Measurements from ENCODE around the gene COL8A1.

COL8A1 gene

GRCh38 chr3:99634881-99635280 lies 3.5 kb upstream of the COL8A1 start:
- Histone ChIP-seq H3K27ac (ENCODE audit: low read depth, low read length) (no peak overlapping the region), H3K14ac (ENCODE audit: low read length) (no peak overlapping the region), H4K12ac (ENCODE audit: low read depth, low read length) (no peak overlapping the region), H4K8ac (ENCODE audit: low read depth, low read length) (no peak overlapping the region), H2AK5ac (ENCODE audit: low read length) (no peak overlapping the region), H3K4me2 (ENCODE audit: low read length) (no peak overlapping the region), H3K4me1 (ENCODE audit: control insufficient read depth in 1 of 2, insufficient read depth in 2 of 2, low read length in 2 of 2) (peaks cover 3 to 10% of the 10 kb centered on the region in 2 experiments), H2BK120ac (ENCODE audit: insufficient read depth, low read length, poor library complexity) (no peak overlapping the region), H2BK12ac (ENCODE audit: low read length) (no peak overlapping the region), H3K36me3 (ENCODE audit: control insufficient read depth in 1 of 2, insufficient read depth in 2 of 2, low read length in 2 of 2) (no peaks in the 10 kb centered on the region), H3K4ac (ENCODE audit: low read depth, low read length) (no peak overlapping the region), H2AFZ (ENCODE audit: insufficient read depth, low read length, poor library complexity) (no peak overlapping the region), H3K9ac (ENCODE audit: low read length) (no peak overlapping the region), H3K4me3 (ENCODE audit: low read depth, low read length) (no peak overlapping the region), H3K79me2 (ENCODE audit: control insufficient read depth, insufficient read depth, low read length, poor library complexity) (no peaks in the 10 kb centered on the region), H4K91ac (ENCODE audit: low read depth, low read length) (no peak overlapping the region), H3K9me3 (ENCODE audit: insufficient read depth, low read depth, low read length) (no peaks in the 10 kb centered on the region), H3K27me3 (ENCODE audit: insufficient read depth, low read length) (no peaks in the 10 kb centered on the region), H3K23ac (ENCODE audit: low read length) (no peak overlapping the region), H3K79me1 (ENCODE audit: low read length) (peaks cover 2% of the 10 kb centered on the region), H3K18ac (ENCODE audit: low read length) (no peak overlapping the region), H2BK5ac (ENCODE audit: low read depth, low read length, poor library complexity) (no peak overlapping the region)
- WGBS (ENCODE audit: extremely low coverage, insufficient coverage, insufficient read length), result no CpG with 5 or more reads among the region's 1 CpG
- no peak for DNase-seq

- no peak overlapping the region for H4K8ac ChIP-seq (ENCODE audit: low read depth, low read length)
- H2BK12ac ChIP-seq (ENCODE audit: low read length), result no peak overlapping the region
- no peak overlapping the region for H2AK5ac ChIP-seq (ENCODE audit: low read length)
- H3K9me3 ChIP-seq (ENCODE audit: insufficient read depth, low read depth, low read length), result no peaks in the 10 kb centered on the region
- no peak overlapping the region for H4K91ac ChIP-seq (ENCODE audit: low read depth, low read length)
- no CpG with 5 or more reads among the region's 1 CpG for WGBS (ENCODE audit: extremely low coverage, insufficient coverage, insufficient read length)
- H2BK5ac ChIP-seq (ENCODE audit: low read depth, low read length, poor library complexity), result no peak overlapping the region
- peaks cover 3 to 10% of the 10 kb centered on the region in 2 experiments for H3K4me1 ChIP-seq (ENCODE audit: control insufficient read depth in 1 of 2, insufficient read depth in 2 of 2, low read length in 2 of 2)
- no peak overlapping the region for H3K27ac ChIP-seq (ENCODE audit: low read depth, low read length)
- no peaks in the 10 kb centered on the region for H3K36me3 ChIP-seq (ENCODE audit: control insufficient read depth in 1 of 2, insufficient read depth in 2 of 2, low read length in 2 of 2)
- no peak overlapping the region for H3K23ac ChIP-seq (ENCODE audit: low read length)
- no peak overlapping the region for H2BK120ac ChIP-seq (ENCODE audit: insufficient read depth, low read length, poor library complexity)
- no peak overlapping the region for H4K12ac ChIP-seq (ENCODE audit: low read depth, low read length)
- no peak overlapping the region for H3K18ac ChIP-seq (ENCODE audit: low read length)
- H3K4me3 ChIP-seq (ENCODE audit: low read depth, low read length), result no peak overlapping the region
- no peak for DNase-seq
- H3K9ac ChIP-seq (ENCODE audit: low read length), result no peak overlapping the region
- H3K79me1 ChIP-seq (ENCODE audit: low read length), result peaks cover 2% of the 10 kb centered on the region
- no peaks in the 10 kb centered on the region for H3K79me2 ChIP-seq (ENCODE audit: control insufficient read depth, insufficient read depth, low read length, poor library complexity)
- no peak overlapping the region for H3K4me2 ChIP-seq (ENCODE audit: low read length)
- no peak overlapping the region for H3K4ac ChIP-seq (ENCODE audit: low read depth, low read length)
- H2AFZ ChIP-seq (ENCODE audit: insufficient read depth, low read length, poor library complexity), result no peak overlapping the region
- H3K14ac ChIP-seq (ENCODE audit: low read length), result no peak overlapping the region
- H3K27me3 ChIP-seq (ENCODE audit: insufficient read depth, low read length), result no peaks in the 10 kb centered on the region
Observed at GRCh38 chr3:99635348-99635747, 3.0 kb upstream of the COL8A1 start.

DNA sequence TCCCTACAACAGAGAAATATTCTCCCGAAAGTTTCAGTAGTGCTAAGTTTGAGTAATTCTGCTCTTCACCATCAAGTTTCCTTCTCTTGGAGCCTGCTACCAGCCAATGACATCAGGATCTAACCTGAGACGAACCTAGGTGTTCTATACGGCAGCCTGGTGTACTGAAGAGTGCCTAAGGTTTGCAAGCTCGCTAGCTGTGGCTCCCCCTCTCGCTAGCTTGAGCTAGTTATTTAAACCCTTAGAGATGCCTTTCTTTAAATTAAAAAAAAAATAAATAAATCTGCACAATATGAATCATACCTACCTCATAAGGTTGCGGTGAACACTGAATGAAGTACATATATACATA lies 1.4 kb upstream of the COL8A1 start:
- no peak for DNase-seq
- no peak overlapping the region for H4K12ac ChIP-seq (ENCODE audit: low read depth, low read length)
- H3K4ac ChIP-seq (ENCODE audit: low read depth, low read length), result no peak overlapping the region
- peak overlapping the region; percentile 43 for H3K9ac ChIP-seq (ENCODE audit: low read length)
- H4K91ac ChIP-seq (ENCODE audit: low read depth, low read length), result no peak overlapping the region
- H2BK120ac ChIP-seq (ENCODE audit: insufficient read depth, low read length, poor library complexity), result no peak overlapping the region
- H3K23ac ChIP-seq (ENCODE audit: low read length), result no peak overlapping the region
- H3K36me3 ChIP-seq (ENCODE audit: control insufficient read depth in 1 of 2, insufficient read depth in 2 of 2, low read length in 2 of 2), result no peaks in the 10 kb centered on the region
- no peak overlapping the region for H3K27ac ChIP-seq (ENCODE audit: low read depth, low read length)
- H4K8ac ChIP-seq (ENCODE audit: low read depth, low read length), result no peak overlapping the region
- no peak overlapping the region for H2BK5ac ChIP-seq (ENCODE audit: low read depth, low read length, poor library complexity)
- no peak overlapping the region for H2AFZ ChIP-seq (ENCODE audit: insufficient read depth, low read length, poor library complexity)
- no peak overlapping the region for H3K4me3 ChIP-seq (ENCODE audit: low read depth, low read length)
- peak overlapping the region; percentile 75 for H2BK12ac ChIP-seq (ENCODE audit: low read length)
- H3K79me2 ChIP-seq (ENCODE audit: control insufficient read depth, insufficient read depth, low read length, poor library complexity), result no peaks in the 10 kb centered on the region
- H3K18ac ChIP-seq (ENCODE audit: low read length), result no peak overlapping the region
- H2AK5ac ChIP-seq (ENCODE audit: low read length), result no peak overlapping the region
- peaks cover 3 to 10% of the 10 kb centered on the region in 2 experiments for H3K4me1 ChIP-seq (ENCODE audit: control insufficient read depth in 1 of 2, insufficient read depth in 2 of 2, low read length in 2 of 2)
- H3K4me2 ChIP-seq (ENCODE audit: low read length), result peak overlapping the region; percentile 92
- no CpG with 5 or more reads among the region's 6 CpGs for WGBS (ENCODE audit: extremely low coverage, insufficient coverage, insufficient read length)
- no peak overlapping the region for H3K14ac ChIP-seq (ENCODE audit: low read length)
- no peaks in the 10 kb centered on the region for H3K27me3 ChIP-seq (ENCODE audit: insufficient read depth, low read length)
- H3K9me3 ChIP-seq (ENCODE audit: insufficient read depth, low read depth, low read length), result no peaks in the 10 kb centered on the region
- peaks cover 2% of the 10 kb centered on the region for H3K79me1 ChIP-seq (ENCODE audit: low read length)

- peak overlapping the region; percentile 15 for H2BK12ac ChIP-seq (ENCODE audit: low read length)
- H3K14ac ChIP-seq (ENCODE audit: low read length), result peak overlapping the region; percentile 45
- H3K9ac ChIP-seq (ENCODE audit: low read length), result no peak overlapping the region
- H3K79me1 ChIP-seq (ENCODE audit: low read length), result peaks cover 2% of the 10 kb centered on the region
- H3K4ac ChIP-seq (ENCODE audit: low read depth, low read length), result no peak overlapping the region
- no peak overlapping the region for H4K12ac ChIP-seq (ENCODE audit: low read depth, low read length)
- no peak overlapping the region for H2BK5ac ChIP-seq (ENCODE audit: low read depth, low read length, poor library complexity)
- peak overlapping the region; percentile 75 for H2AFZ ChIP-seq (ENCODE audit: insufficient read depth, low read length, poor library complexity)
- H2AK5ac ChIP-seq (ENCODE audit: low read length), result no peak overlapping the region
- peak overlapping the region; percentile 2 for H4K8ac ChIP-seq (ENCODE audit: low read depth, low read length)
- H3K18ac ChIP-seq (ENCODE audit: low read length), result no peak overlapping the region
- peak overlapping the region; percentile 21 for H2BK120ac ChIP-seq (ENCODE audit: insufficient read depth, low read length, poor library complexity)
- no peaks in the 10 kb centered on the region for H3K36me3 ChIP-seq (ENCODE audit: control insufficient read depth in 1 of 2, insufficient read depth in 2 of 2, low read length in 2 of 2)
- peaks cover 3 to 10% of the 10 kb centered on the region in 2 experiments for H3K4me1 ChIP-seq (ENCODE audit: control insufficient read depth in 1 of 2, insufficient read depth in 2 of 2, low read length in 2 of 2)
- H3K27ac ChIP-seq (ENCODE audit: low read depth, low read length), result peak overlapping the region; percentile 31
- no peaks in the 10 kb centered on the region for H3K79me2 ChIP-seq (ENCODE audit: control insufficient read depth, insufficient read depth, low read length, poor library complexity)
- H3K27me3 ChIP-seq (ENCODE audit: insufficient read depth, low read length), result no peaks in the 10 kb centered on the region
- H3K4me3 ChIP-seq (ENCODE audit: low read depth, low read length), result peak overlapping the region; percentile 45
- no peak overlapping the region for H4K91ac ChIP-seq (ENCODE audit: low read depth, low read length)
- H3K23ac ChIP-seq (ENCODE audit: low read length), result no peak overlapping the region
- peak; percentile 4 to 36 for DNase-seq
- H3K4me2 ChIP-seq (ENCODE audit: low read length), result peak overlapping the region; percentile 92
- no CpG with 5 or more reads among the region's 22 CpGs for WGBS (ENCODE audit: extremely low coverage, insufficient coverage, insufficient read length)
- H3K9me3 ChIP-seq (ENCODE audit: insufficient read depth, low read depth, low read length), result no peaks in the 10 kb centered on the region
Observed at GRCh38 chr3:99637368-99638111, 854 bp upstream of the COL8A1 start.
